ENCODE data around the gene METTL4.
A peak's percentile ranks its signal among the peaks of the same experiment; 100 is the strongest.

Gene METTL4

DNA sequence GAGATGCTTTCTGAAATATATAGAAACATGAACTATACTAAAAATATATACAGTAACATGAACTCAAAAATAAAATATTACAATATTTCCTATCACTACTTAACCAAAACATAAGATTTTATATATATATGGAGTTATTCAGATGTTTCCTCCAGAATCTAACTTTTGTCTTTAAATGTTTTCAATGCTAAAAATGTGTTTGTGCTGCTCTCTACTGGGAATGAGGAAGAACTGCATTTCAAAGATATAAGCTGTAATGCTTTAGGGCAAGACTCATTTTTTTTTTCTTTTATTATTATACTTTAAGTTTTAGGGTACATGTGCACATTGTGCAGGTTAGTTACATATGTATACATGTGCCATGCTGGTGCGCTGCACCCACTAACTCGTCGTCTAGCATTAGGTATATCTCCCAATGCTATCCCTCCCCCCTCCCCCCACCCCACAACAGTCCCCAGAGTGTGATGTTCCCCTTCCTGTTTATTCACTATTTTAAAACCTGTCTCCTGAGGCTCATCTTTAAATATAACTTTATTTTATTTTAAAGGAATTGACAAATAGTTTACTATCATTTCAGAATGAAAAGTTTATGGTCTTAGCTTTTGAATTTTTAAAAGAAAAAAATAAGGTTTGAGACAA is 29.3 kb downstream of the METTL4 start:
- TF ChIP-seq, protein P1, sequence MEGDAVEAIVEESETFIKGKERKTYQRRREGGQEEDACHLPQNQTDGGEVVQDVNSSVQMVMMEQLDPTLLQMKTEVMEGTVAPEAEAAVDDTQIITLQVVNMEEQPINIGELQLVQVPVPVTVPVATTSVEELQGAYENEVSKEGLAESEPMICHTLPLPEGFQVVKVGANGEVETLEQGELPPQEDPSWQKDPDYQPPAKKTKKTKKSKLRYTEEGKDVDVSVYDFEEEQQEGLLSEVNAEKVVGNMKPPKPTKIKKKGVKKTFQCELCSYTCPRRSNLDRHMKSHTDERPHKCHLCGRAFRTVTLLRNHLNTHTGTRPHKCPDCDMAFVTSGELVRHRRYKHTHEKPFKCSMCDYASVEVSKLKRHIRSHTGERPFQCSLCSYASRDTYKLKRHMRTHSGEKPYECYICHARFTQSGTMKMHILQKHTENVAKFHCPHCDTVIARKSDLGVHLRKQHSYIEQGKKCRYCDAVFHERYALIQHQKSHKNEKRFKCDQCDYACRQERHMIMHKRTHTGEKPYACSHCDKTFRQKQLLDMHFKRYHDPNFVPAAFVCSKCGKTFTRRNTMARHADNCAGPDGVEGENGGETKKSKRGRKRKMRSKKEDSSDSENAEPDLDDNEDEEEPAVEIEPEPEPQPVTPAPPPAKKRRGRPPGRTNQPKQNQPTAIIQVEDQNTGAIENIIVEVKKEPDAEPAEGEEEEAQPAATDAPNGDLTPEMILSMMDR (IDR thresholded peaks at IDR 0.05): peak; percentile 78

DNA sequence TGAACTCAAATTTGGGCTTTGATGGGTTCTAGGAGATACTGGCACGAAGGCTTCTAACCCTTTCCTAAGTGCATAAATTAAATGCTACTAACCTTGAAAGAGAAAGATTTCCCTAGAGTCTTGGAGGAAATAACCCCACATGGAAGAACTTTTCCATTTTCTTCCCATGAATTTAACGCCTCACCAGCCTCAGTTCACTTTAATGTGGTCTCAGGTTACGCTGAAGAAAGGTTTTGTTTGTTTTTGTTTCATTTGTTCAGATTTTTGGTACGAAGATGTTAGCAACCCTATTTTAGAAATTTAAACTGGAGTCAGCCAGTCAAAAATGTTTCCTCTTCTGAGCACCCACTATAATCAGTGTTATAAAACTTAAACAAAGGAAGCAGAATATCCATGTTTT is 30.7 kb downstream of the METTL4 start:
- TF ChIP-seq, protein P1 (IDR thresholded peaks at IDR 0.05): no peak

DNA sequence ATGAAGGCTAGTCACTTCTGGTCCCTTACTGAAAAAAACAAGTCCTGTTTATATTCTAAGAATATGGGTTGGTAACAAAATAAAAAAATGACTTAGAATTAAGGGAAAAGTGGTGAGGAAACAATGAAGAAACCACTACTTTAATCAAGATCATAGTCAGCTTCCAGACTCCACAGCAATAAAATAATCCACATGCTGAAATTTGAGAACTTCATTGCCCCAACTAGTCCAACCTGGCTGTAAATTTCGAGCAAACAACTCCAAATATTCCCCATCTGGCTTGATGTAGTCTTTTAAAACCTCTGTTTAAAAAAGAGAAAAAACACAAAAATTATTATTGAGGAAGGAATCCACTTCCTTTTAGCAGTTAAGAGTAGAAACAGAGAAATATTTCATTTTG is 32.5 kb downstream of the METTL4 start:
- TF ChIP-seq, protein P1 (IDR thresholded peaks at IDR 0.05): no peak

DNA sequence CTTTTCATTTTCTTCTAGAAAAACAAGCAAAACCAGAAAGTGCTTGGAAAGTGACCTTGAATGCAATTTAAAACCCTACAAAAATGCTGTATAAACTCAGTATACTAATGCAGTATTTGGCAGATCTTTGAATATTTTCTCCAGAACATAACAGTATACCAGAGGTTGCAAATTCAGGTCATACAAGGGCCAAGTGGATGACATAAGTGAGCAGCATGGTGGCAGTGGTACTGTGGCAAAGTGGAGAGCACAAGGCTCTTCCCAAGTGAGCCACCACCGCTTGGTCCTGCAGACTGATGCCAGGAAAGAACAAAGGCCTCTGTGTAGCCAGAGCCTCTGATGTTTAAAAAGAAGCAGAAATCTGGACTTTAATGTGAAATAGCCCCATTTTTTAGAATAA is 33.1 kb downstream of the METTL4 start:
- TF ChIP-seq, protein P1 (IDR thresholded peaks at IDR 0.05): no peak

DNA sequence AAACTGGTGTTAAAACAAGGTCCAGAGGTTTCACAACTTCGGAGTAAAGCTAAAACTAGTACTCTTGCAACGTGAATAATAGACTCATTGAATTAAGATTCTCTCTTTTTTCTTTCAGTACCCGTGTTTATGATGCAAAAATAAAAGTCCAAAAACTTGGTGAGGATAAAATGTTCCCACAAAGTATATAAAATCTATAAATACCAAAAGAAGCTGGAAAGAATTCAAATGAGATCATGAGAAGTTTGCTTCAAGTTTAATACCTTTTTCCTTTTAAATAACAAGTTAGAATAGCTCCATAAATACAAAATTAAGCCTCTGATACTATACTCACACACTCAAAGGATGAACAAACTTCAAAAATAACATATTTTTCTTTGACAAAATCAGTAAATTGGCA is 34.0 kb downstream of the METTL4 start:
- TF ChIP-seq, protein P1 (IDR thresholded peaks at IDR 0.05): no peak

DNA sequence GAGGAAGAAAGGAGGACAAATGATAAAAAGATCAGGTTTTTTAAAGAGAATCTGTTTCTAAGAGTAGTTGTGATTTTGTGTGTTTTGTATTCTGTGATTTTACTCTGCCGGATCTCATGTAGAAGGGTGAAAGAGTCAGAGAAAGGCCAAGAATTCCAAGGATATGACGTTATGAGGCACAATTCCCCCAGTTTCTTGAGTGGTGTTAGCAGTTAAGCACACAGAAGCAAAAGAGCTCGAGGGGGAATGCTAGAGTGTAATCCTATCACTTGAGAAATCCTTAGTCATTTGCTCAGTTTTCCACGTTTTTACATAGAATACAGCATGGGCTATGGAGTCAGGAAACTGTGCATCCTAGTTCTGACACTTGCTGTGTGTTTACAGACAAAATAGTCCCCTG is 34.8 kb downstream of the METTL4 start:
- TF ChIP-seq, protein P1 (IDR thresholded peaks at IDR 0.05): no peak

DNA sequence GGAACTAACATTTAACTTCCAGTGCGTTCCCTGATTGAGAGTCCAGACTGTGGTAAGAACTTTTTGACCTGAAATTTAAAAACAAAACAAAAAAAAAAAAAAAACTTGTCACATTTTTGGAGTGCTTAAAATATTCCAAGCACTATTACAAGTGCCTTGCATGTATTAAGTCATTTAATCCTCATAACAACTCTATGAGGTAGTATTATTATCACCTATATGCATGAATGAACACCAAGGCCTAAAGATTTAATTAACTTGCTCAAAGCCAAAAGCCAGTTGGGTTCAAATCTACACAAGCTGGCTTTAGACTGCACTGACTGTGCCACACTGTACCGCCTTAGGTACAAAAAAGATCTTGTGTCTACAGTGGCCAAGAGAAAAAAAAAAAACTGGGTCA is 35.2 kb downstream of the METTL4 start:
- TF ChIP-seq, protein P1 (IDR thresholded peaks at IDR 0.05): no peak

DNA sequence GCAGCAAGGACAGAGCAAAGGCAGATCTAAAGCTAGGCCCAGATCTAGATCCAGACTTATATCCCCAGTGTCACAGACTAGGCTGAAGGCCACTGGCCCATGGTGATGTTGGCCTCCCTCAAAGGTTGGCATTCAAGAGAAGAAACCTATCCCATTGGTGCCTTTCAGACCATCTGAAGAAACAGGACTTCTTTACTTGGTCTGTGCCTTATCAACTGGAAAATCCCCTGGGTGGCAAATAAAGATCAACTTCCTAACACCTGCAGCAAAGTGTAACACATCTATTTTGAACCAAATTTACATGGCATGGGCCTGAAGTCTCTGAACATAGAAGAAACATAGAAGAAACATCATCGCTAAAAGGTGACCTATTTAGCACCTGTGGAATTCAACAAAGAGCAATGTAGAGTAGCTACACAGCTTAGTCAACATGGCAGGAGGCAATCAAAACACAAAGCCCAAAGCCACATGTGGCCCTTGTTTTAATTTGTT is 35.8 kb downstream of the METTL4 start:
- TF ChIP-seq, protein P1 (IDR thresholded peaks at IDR 0.05): no peak

All from LNCAP (cell line).